Right atrium auricular region (tissue), 2 donors: Measurements from ENCODE around the gene IL1R1. TPM values are rescaled to one million over a fixed set of nuclear protein-coding genes. Genes with fewer than 3 reads are reported as not detected.

Experiments
- DNase-seq: peaks from one replicate; pipeline ENCODE4 v3.0.0-alpha.2; 2019; ENCODE audit warnings: low spot score
- H3K27ac ChIP-seq, 2 donors: fragments of 200-600 bp; sonication (generic); 1 replicate in 1 of 2; 2 replicates in 1 of 2; pipeline ENCODE4 v1.5.1; 2016 to 2019
- H3K27me3 ChIP-seq, 2 donors: fragments of 200-600 bp; sonication (generic); one replicate each; pipeline versions ENCODE4 v1.5.1 to v1.6.0; 2017 to 2019
- H3K36me3 ChIP-seq: fragments of 200-600 bp; sonication (generic); one replicate; pipeline ENCODE4 v1.5.1; 2016
- H3K4me1 ChIP-seq, 2 donors: fragments of 200-600 bp; sonication (generic); one replicate each; pipeline versions ENCODE4 v1.5.1 to v1.6.0; 2017 to 2019
- H3K4me3 ChIP-seq, 2 donors: fragments of 200-600 bp; sonication (generic); 1 replicate in 1 of 2; 2 replicates in 1 of 2; pipeline ENCODE4 v1.5.1; 2017 to 2019; ENCODE audit warnings: mild to moderate bottlenecking in 1 of 2, moderate library complexity in 1 of 2
- H3K9me3 ChIP-seq, 2 donors: fragments of 200-600 bp; sonication (generic); one replicate each; pipeline ENCODE4 v1.5.1; 2019
- CTCF ChIP-seq, 2 donors: fragments of 200-600 bp; sonication (generic); IDR thresholded peaks; one replicate each; pipeline ENCODE4 v1.5.1; 2019; ENCODE audit warnings: antibody characterized with exemption in 2 of 2
- total RNA-seq, 2 donors: library from RNA; depleted of rRNA; stranded (reverse); fragments of >200 nt; gene quantifications; one replicate each; pipeline ENCODE4 v1.1.0, GENCODE V29; 2016

IL1R1 gene
- total RNA-seq, 2 donors from 2014 or later: 28.7 to 86.2 TPM

GRCh38 chr2:102186791-102187495, 44.4 kb downstream of the IL1R1 start, which contains the start of gene IL1RL2:
Gene IL1RL2, plus strand, starts transcription at chr2:102187023. Its CDS starts 845 bp downstream, at chr2:102187868.
- Histone ChIP-seq H3K4me3 (peak within 1 kb of the TSS; percentile 37 to 62), H3K9me3 (no peaks in the 10 kb centered on the region), H3K27ac (peak within 1 kb of the TSS; percentile 44 to 71), H3K4me1 (peaks cover 0 to 9% of the 10 kb centered on the region in 2 donors), H3K36me3 (no peaks in the 10 kb centered on the region), H3K27me3 (no peaks in the 10 kb centered on the region)
- TF ChIP-seq CTCF (IDR thresholded peaks at IDR 0.05): no peak
- no peak for DNase-seq

GRCh38 chr2:102187496-102188150, 45.1 kb downstream of the IL1R1 start:
- Histone ChIP-seq H3K27me3 (no peaks in the 10 kb centered on the region), H3K27ac (peak overlapping the region; percentile 44 to 71), H3K9me3 (no peaks in the 10 kb centered on the region), H3K36me3 (no peaks in the 10 kb centered on the region), H3K4me1 (peaks cover 0 to 9% of the 10 kb centered on the region in 2 donors), H3K4me3 (peak overlapping the region; percentile 37 to 62)
- peak in 1 of 2 donors; percentile 50 for TF ChIP-seq CTCF (IDR thresholded peaks at IDR 0.05)
- DNase-seq: peak; percentile 72

- DNase-seq: no peak
- no peaks in the 10 kb centered on the region for H3K27me3 ChIP-seq
- no peaks in the 10 kb centered on the region for H3K9me3 ChIP-seq
- H3K4me1 ChIP-seq: peaks cover 0 to 9% of the 10 kb centered on the region in 2 donors
- no peaks in the 10 kb centered on the region for H3K36me3 ChIP-seq
- TF ChIP-seq CTCF (IDR thresholded peaks at IDR 0.05): no peak
- H3K27ac ChIP-seq: no peak overlapping the region
- H3K4me3 ChIP-seq: no peak overlapping the region
Observed at GRCh38 chr2:102190430-102191107, 48.0 kb downstream of the IL1R1 start.

GRCh38 chr2:102191501-102191900, 49.0 kb downstream of the IL1R1 start:
- H3K4me1 ChIP-seq: peaks cover 0 to 9% of the 10 kb centered on the region in 2 donors
- H3K27me3 ChIP-seq: no peaks in the 10 kb centered on the region
- H3K27ac ChIP-seq: no peak overlapping the region
- H3K4me3 ChIP-seq: no peak overlapping the region
- no peak for DNase-seq
- no peaks in the 10 kb centered on the region for H3K9me3 ChIP-seq
- no peaks in the 10 kb centered on the region for H3K36me3 ChIP-seq
- TF ChIP-seq CTCF (IDR thresholded peaks at IDR 0.05): no peak

GRCh38 chr2:102193074-102193473, 50.5 kb downstream of the IL1R1 start:
- no peaks in the 10 kb centered on the region for H3K27me3 ChIP-seq
- H3K9me3 ChIP-seq: no peaks in the 10 kb centered on the region
- TF ChIP-seq CTCF (IDR thresholded peaks at IDR 0.05): no peak
- no peak for DNase-seq
- no peak overlapping the region for H3K27ac ChIP-seq
- H3K4me3 ChIP-seq: no peak overlapping the region
- no peaks in the 10 kb centered on the region for H3K4me1 ChIP-seq
- no peaks in the 10 kb centered on the region for H3K36me3 ChIP-seq
